ENCODE data around the gene SEMA3A.

DNA sequence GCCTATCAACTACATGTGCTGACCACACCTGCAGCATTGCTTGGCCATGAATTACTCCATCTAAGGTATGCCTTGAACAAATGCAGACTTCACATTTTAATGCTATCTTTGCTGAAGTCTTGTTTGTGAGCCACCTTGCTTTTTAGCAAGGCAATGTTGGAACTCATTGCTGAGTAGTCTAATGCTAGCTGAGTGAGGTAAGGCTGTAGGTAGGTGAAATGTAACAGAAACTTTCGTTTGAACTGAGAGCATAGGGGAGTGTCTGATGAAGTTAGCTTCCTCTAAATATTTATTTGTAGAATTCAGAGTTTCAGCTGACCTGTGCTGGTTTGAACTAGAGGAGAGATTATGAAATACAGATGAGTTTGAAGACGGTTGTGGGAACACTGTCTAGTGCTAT lies 238.5 kb downstream of the SEMA3A start:
- TF ChIP-seq, protein P1, sequence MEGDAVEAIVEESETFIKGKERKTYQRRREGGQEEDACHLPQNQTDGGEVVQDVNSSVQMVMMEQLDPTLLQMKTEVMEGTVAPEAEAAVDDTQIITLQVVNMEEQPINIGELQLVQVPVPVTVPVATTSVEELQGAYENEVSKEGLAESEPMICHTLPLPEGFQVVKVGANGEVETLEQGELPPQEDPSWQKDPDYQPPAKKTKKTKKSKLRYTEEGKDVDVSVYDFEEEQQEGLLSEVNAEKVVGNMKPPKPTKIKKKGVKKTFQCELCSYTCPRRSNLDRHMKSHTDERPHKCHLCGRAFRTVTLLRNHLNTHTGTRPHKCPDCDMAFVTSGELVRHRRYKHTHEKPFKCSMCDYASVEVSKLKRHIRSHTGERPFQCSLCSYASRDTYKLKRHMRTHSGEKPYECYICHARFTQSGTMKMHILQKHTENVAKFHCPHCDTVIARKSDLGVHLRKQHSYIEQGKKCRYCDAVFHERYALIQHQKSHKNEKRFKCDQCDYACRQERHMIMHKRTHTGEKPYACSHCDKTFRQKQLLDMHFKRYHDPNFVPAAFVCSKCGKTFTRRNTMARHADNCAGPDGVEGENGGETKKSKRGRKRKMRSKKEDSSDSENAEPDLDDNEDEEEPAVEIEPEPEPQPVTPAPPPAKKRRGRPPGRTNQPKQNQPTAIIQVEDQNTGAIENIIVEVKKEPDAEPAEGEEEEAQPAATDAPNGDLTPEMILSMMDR (IDR thresholded peaks at IDR 0.05), result no peak
- TF ChIP-seq EP300 (IDR thresholded peaks at IDR 0.05), result no peak

Data from ovary (tissue), 3 donors.